Measurements from ENCODE around the gene LIPC. TPM values are rescaled to one million over a fixed set of nuclear protein-coding genes. Genes with fewer than 3 reads are reported as not detected.

LIPC gene
- total RNA-seq, 2 donors from 2014 or later: 2.9 to 13.8 TPM

DNA sequence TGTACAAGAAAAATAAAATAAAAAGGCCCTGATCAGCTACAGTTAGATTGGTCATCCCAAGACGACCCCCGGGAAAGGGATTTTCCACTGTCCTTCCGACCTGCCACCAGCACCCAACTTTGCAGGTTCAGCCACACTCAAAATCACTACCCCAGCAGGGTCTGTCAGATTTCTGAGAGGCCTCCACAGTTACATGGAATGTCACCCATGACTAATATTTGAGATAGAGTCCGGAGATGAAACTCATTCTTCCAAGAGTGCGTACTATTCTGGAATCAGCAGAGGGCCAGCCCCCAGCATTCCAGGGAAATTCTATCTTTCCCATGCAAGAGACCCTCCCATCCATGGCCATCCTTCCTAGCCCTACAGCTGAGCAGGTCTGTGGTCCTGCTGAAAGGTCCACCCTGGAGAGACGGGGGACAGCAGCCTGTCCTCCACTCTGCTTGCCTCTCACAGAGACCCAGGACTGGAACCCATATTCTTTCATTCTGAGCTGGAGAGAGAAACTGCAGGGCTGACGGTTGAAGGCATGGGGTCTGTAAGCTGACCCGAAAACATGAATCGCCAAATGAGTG lies 5.8 kb downstream of the LIPC start:
- peak; percentile 12 for DNase-seq
- Histone ChIP-seq H3K36me3 (no peaks in the 10 kb centered on the region), H3K4me1 (peaks cover 13% of the 10 kb centered on the region), H3K4me3 (no peak overlapping the region), H3K27me3 (no peaks in the 10 kb centered on the region), H3K9me3 (no peaks in the 10 kb centered on the region), H3K9ac (ENCODE audit: low read depth in 2 of 2, low read length in 2 of 2) (no peak overlapping the region), H3K27ac (no peak overlapping the region)
- TF ChIP-seq CTCF (IDR thresholded peaks at IDR 0.05): no peak
- intact Hi-C loops (cut with DNase I): no loop called here

DNA sequence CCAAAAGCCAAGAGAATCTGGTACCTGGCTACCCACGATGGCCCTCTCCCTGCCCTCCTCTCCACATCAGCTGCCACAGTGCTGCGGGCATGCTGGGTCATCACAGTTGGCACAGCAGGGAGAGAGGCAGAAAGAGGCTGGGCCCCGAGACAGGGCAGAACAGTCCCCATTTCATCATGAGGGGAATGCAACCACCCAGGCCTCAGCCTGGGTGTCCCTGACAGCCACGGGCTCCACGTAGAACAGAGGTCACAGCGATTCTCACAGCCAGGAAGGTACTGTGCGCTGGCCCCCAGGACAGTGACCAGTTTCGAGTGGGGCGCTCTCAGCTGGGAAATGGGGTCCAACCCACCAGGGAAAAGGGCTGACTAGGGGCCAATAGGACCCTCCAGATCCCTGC lies 6.3 kb downstream of the LIPC start:
- Histone ChIP-seq H3K9me3 (no peaks in the 10 kb centered on the region), H3K4me3 (no peak overlapping the region), H3K27ac (no peak overlapping the region), H3K9ac (ENCODE audit: low read depth in 2 of 2, low read length in 2 of 2) (no peak overlapping the region), H3K27me3 (no peaks in the 10 kb centered on the region), H3K4me1 (peaks cover 13% of the 10 kb centered on the region), H3K36me3 (no peaks in the 10 kb centered on the region)
- intact Hi-C loops (cut with DNase I): no loop called here
- no peak for TF ChIP-seq CTCF (IDR thresholded peaks at IDR 0.05)
- no peak for DNase-seq

DNA sequence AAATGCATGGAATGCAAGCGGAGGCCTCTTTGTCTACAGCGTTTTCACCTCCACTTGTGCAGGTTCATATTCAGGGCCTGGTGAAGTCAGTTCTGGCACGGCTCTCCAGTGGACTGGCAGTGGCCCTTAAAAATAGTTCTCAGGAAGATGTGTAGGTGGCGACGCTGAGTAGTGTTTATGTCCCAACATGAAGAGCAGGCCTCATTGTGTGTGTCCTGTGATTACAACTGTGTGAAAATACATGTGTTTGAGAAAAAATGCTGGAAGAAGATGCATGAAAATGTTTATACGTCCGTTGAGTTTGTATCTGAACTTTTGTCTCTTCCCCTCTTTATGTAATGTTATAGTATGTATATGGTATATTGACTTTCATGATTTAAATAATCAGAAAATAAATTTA lies 7.2 kb downstream of the LIPC start:
- Histone ChIP-seq H3K27me3 (no peaks in the 10 kb centered on the region), H3K36me3 (no peaks in the 10 kb centered on the region), H3K27ac (no peak overlapping the region), H3K4me3 (no peak overlapping the region), H3K9me3 (no peaks in the 10 kb centered on the region), H3K4me1 (peaks cover 13% of the 10 kb centered on the region), H3K9ac (ENCODE audit: low read depth in 2 of 2, low read length in 2 of 2) (no peak overlapping the region)
- DNase-seq: peak; percentile 71
- intact Hi-C loops (cut with DNase I): no loop called here
- no peak for TF ChIP-seq CTCF (IDR thresholded peaks at IDR 0.05)

GRCh38 chr15:58440158-58440910 lies 8.5 kb downstream of the LIPC start:
- no peak for TF ChIP-seq CTCF (IDR thresholded peaks at IDR 0.05)
- no peak overlapping the region for H3K4me3 ChIP-seq
- peak overlapping the region in 1 of 2 donors; percentile 15 for H3K9ac ChIP-seq (ENCODE audit: low read depth in 2 of 2, low read length in 2 of 2)
- peak; percentile 65 for DNase-seq
- H3K27me3 ChIP-seq: no peaks in the 10 kb centered on the region
- H3K9me3 ChIP-seq: no peaks in the 10 kb centered on the region
- H3K4me1 ChIP-seq: peaks cover 13% of the 10 kb centered on the region
- no peaks in the 10 kb centered on the region for H3K36me3 ChIP-seq
- peak overlapping the region; percentile 61 for H3K27ac ChIP-seq
- intact Hi-C loops (cut with DNase I): no loop called here

DNA sequence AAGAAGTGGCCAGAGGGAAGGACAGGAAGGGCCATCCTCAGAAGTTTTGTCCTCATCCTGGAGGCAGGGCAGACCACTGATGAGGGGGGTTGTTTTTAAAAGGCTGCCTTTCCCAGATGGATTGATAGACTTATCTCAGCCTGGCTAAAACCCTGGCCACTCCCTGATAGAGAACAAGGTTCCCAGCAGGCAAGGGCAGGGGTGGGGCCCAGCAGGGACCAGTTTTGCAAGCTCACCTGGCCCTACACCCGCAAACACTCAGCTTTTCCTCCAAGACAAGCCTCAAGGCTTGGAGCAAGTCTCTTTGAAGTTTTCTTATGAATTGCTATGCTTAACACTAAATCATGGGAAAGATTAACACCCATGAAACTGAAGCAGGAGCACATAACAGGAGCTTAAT lies 9.1 kb downstream of the LIPC start:
- Histone ChIP-seq H3K4me1 (peaks cover 13% of the 10 kb centered on the region), H3K9me3 (no peaks in the 10 kb centered on the region), H3K27me3 (no peaks in the 10 kb centered on the region), H3K36me3 (no peaks in the 10 kb centered on the region), H3K27ac (peak overlapping the region; percentile 61), H3K4me3 (no peak overlapping the region), H3K9ac (ENCODE audit: low read depth in 2 of 2, low read length in 2 of 2) (peak overlapping the region in 1 of 2 donors; percentile 15)
- peak; percentile 89 for DNase-seq
- no peak for TF ChIP-seq CTCF (IDR thresholded peaks at IDR 0.05)
- intact Hi-C loops (cut with DNase I): no loop called here
